Prostate gland (tissue), 2 donors: Measurements from ENCODE around the gene C1QTNF12. TPM values are rescaled to one million over a fixed set of nuclear protein-coding genes. Genes with fewer than 3 reads are reported as not detected.

ENCODE experiments used
- DNase-seq: peaks from one replicate; pipeline ENCODE4 v3.0.0-alpha.2; 2019; ENCODE audit warnings: low spot score
- H3K27ac ChIP-seq, 2 donors: fragments of 200-600 bp; sonication (generic); 2 replicates each; pipeline ENCODE4 v1.5.1; 2017 to 2019
- H3K27me3 ChIP-seq: fragments of 200-600 bp; sonication (generic); replicated peaks from 2 replicates; pipeline ENCODE4 v1.5.1; 2019; ENCODE audit not compliant: insufficient read depth
- H3K36me3 ChIP-seq, 2 donors: fragments of 200-600 bp; sonication (generic); 1 replicate in 1 of 2; 2 replicates in 1 of 2; pipeline versions ENCODE4 v1.5.1 to v1.8.1; 2017 to 2019
- H3K4me1 ChIP-seq: fragments of 200-600 bp; sonication (generic); replicated peaks from 2 replicates; pipeline ENCODE4 v1.5.1; 2019
- H3K4me3 ChIP-seq, 2 donors: fragments of 200-600 bp; sonication (generic); 2 replicates each; pipeline ENCODE4 v1.5.1; 2017 to 2019
- H3K9me3 ChIP-seq: fragments of 200-600 bp; sonication (generic); 2 replicates; pipeline ENCODE4 v1.5.1; 2017
- POLR2A ChIP-seq: fragments of 450-650 bp; IDR thresholded peaks from one replicate; pipeline ENCODE4 v1.6.1; 2016; ENCODE audit warnings: antibody characterized with exemption, mild to moderate bottlenecking
- POLR2AphosphoS5 ChIP-seq: sonication (generic); formaldehyde crosslinking; IDR thresholded peaks from one replicate; pipeline ENCODE4 v1.6.1; 2017; ENCODE audit warnings: antibody characterized with exemption
- WGBS: methylation state at CpG from one replicate; pipeline ENCODE4 v1.1.5; 2018; 5-methylcytosine and 5-hydroxymethylcytosine counted together
- intact Hi-C: fragments of 100-400 bp; cut with DNase I; formaldehyde crosslinking; loops from one replicate; pipeline ENCODE4 v1.14.2; 2022
- total RNA-seq, 2 donors: library from RNA; depleted of rRNA; stranded (reverse); fragments of >200 nt; gene quantifications; one replicate each; pipeline ENCODE4 v1.1.0, GENCODE V29; 2016
- TF ChIP-seq, protein P1 (sequence below), 4 experiments: fragments of 200-600 bp in 2 of 4; fragments of 450-650 bp in 2 of 4; sonication (generic) in 2 of 4; IDR thresholded peaks; 1 replicate in 3 of 4; 2 replicates in 1 of 4; pipeline ENCODE4 v1.5.1; 2016 to 2019; ENCODE audit warnings: antibody characterized with exemption in 4 of 4, mild to moderate bottlenecking in 2 of 4, moderate library complexity in 2 of 4

C1QTNF12 gene
- total RNA-seq, 2 donors from 2014 or later = 3.4 TPM; not detected in 1

DNA sequence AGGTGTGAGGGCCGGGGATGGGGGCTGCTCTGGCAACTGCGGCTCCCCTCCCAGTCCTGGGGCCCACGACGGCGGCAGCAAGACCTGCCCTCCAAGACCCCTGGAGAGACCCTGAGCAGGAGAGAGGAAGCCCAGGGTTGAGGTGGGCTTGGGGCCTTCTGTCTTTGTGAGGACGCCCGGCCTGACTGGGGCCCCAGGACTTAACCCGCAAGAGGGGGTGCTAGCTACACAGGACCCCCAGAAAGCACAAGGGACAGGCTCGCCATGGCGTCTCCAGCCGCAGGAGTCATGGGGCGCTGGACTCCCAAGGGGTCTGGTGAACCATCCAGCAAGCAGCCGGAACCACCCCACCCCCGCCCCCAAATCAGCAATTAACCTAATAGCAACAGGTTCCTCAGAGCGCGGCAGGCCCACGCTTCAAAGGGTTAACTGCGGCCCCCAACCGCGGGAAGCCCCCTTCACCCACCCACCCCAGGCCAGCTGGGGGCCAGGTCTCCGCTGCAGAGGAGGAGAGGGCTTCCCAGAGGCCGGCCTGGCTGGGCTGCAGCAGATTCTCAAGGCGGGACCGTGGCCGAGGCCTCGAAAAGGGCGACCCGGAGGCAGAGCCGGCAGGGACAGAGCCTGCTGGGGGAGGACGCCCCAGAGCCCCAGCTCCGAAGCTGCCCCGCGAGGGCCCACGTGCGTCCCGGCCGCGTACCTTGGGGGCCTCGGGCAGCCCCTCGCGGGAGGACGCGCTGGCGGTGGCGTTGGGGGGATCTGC is 525 bp downstream of the C1QTNF12 start:
- DNase-seq = no peak
- TF ChIP-seq POLR2AphosphoS5 (no peak), POLR2A (no peak)
- TF ChIP-seq, protein P1, sequence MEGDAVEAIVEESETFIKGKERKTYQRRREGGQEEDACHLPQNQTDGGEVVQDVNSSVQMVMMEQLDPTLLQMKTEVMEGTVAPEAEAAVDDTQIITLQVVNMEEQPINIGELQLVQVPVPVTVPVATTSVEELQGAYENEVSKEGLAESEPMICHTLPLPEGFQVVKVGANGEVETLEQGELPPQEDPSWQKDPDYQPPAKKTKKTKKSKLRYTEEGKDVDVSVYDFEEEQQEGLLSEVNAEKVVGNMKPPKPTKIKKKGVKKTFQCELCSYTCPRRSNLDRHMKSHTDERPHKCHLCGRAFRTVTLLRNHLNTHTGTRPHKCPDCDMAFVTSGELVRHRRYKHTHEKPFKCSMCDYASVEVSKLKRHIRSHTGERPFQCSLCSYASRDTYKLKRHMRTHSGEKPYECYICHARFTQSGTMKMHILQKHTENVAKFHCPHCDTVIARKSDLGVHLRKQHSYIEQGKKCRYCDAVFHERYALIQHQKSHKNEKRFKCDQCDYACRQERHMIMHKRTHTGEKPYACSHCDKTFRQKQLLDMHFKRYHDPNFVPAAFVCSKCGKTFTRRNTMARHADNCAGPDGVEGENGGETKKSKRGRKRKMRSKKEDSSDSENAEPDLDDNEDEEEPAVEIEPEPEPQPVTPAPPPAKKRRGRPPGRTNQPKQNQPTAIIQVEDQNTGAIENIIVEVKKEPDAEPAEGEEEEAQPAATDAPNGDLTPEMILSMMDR (IDR thresholded peaks at IDR 0.05) = no peak
- intact Hi-C loops = no loop called here
- H3K27ac ChIP-seq = no peak overlapping the region
- no peaks in the 10 kb centered on the region for H3K4me1 ChIP-seq
- WGBS = 47% methylated on average over 42 of the region's 45 CpGs
- H3K36me3 ChIP-seq = no peaks in the 10 kb centered on the region
- peaks cover 5% of the 10 kb centered on the region for H3K27me3 ChIP-seq
- no peaks in the 10 kb centered on the region for H3K9me3 ChIP-seq
- H3K4me3 ChIP-seq = no peak overlapping the region

DNA sequence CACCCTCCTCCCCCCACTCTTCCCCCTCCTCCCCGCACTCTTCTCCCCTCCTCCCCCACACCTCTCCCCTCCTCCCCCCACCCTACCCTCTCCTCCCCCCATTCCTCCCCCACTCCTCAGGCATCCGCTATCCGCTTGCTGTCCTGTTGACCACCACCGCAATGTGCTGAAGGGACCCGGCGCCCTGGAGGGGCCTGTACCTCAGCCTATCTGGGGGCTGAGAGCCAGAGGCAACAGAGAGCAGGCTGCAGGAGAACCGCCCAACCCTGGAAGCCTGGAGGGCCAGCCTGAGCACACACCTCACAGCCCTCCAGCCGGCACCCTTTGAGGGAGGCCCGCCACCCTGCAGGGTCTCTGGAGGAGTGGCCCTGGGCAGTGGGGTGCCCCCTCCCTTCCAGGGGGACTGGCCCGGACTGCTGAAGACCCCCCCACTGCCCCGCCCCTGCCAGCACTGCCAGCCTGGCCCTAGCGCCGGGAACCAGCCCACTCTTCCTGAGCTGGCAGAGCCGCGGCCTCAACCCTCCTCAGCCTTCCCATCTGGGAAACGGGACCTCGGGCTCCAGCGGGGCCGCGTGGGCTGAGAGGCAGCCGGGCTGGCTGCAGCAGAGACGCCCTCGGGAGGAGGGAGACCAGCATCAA is 1.2 kb downstream of the C1QTNF12 start:
- Histone ChIP-seq H3K4me3 (no peak overlapping the region), H3K27me3 (peaks cover 5% of the 10 kb centered on the region), H3K9me3 (no peaks in the 10 kb centered on the region), H3K4me1 (no peaks in the 10 kb centered on the region), H3K27ac (no peak overlapping the region), H3K36me3 (no peaks in the 10 kb centered on the region)
- DNase-seq = no peak
- 72% methylated on average over 22 of the region's 23 CpGs for WGBS
- intact Hi-C loops = no loop called here
- TF ChIP-seq POLR2A (no peak), POLR2AphosphoS5 (no peak)
- TF ChIP-seq, protein P1 (IDR thresholded peaks at IDR 0.05) = no peak

DNA sequence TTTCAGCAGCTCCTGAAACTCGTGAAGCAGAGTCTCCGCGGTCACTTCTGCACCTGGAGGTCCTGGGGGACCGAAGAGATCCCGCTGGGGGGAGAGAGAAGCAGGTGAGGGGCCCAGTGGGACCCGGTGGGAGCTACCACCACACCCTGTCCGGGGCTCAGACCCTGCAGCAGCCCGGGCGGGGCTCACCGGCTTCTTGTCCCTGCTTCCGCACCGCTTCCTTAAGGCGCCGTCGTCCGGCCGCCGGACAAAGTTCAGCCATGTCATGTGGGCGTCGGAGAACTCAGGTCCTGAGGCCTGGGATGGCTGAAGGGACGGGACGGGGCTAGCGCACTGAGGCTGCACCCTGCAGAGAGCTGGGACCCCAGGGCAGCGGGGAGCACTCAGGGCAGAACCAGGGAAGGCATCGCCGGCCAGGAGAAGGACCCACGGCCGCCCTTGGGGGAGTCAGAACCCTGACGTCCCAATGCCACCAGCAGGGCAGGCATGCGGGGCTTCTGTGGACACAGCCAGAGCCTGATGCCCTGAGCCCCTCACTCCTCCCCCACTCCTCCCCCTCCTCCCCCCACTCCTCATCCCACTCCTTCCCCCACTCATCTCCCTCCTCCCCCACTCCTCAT is 2.2 kb downstream of the C1QTNF12 start:
- Histone ChIP-seq H3K4me3 (no peak overlapping the region), H3K9me3 (no peaks in the 10 kb centered on the region), H3K27ac (no peak overlapping the region), H3K4me1 (no peaks in the 10 kb centered on the region), H3K27me3 (peaks cover 5% of the 10 kb centered on the region), H3K36me3 (no peaks in the 10 kb centered on the region)
- no peak for DNase-seq
- WGBS = 90% methylated on average over 30 of the region's 30 CpGs
- no peak for TF ChIP-seq POLR2AphosphoS5
- TF ChIP-seq, protein P1 (IDR thresholded peaks at IDR 0.05) = no peak
- TF ChIP-seq POLR2A = no peak
- intact Hi-C loops = no loop called here

DNA sequence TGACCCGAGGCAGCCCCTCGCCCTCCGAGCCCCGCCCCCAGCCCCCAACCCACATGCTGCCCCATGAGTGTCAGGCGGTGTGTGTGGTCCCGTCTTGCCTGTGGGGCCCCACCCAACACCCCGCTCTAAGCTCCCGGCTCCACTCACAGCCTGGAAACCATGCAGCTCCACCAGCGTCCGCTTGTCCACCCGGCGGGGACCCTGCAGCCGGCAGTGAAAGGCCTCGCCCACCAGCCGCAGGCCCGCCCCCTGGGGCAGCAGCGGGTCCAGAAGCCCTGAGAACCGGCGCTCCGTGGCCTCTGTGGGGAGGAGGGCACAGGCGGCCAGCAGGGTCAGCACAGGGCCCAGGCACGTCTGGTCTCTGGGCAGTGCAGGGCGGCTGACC is 2.7 kb downstream of the C1QTNF12 start:
- no peak for DNase-seq
- Histone ChIP-seq H3K27ac (no peak overlapping the region), H3K36me3 (no peaks in the 10 kb centered on the region), H3K4me3 (no peak overlapping the region), H3K27me3 (peaks cover 5% of the 10 kb centered on the region), H3K4me1 (no peaks in the 10 kb centered on the region), H3K9me3 (no peaks in the 10 kb centered on the region)
- WGBS = 78% methylated on average over 23 of the region's 23 CpGs
- intact Hi-C loops = no loop called here
- TF ChIP-seq POLR2A (no peak), POLR2AphosphoS5 (no peak)
- TF ChIP-seq, protein P1 (IDR thresholded peaks at IDR 0.05) = no peak
